NCI-H2081 (cell line): Measurements from ENCODE around the gene ST3GAL4.

ENCODE experiments used
- DNase-seq, 2 experiments: peaks; one replicate each; lab custom pipeline; 2025; lab: John Stamatoyannopoulos, UW

Gene ST3GAL4

GRCh38 chr11:126452241-126453101 lies 97.0 kb downstream of the ST3GAL4 start:
- no peak for DNase-seq

GRCh38 chr11:126456089-126456488 lies 100.6 kb downstream of the ST3GAL4 start:
- no peak for DNase-seq

GRCh38 chr11:126456783-126457542 lies 101.5 kb downstream of the ST3GAL4 start:
- DNase-seq = no peak

GRCh38 chr11:126457817-126458216 lies 102.3 kb downstream of the ST3GAL4 start:
- no peak for DNase-seq

- DNase-seq = no peak
Observed at GRCh38 chr11:126459691-126460281, 104.3 kb downstream of the ST3GAL4 start.

- no peak for DNase-seq
Observed at GRCh38 chr11:126460417-126461095, 105.1 kb downstream of the ST3GAL4 start.

- DNase-seq = no peak
Observed at GRCh38 chr11:126461096-126461440, 105.6 kb downstream of the ST3GAL4 start.

- DNase-seq = no peak
Observed at GRCh38 chr11:126461996-126462395, 106.5 kb downstream of the ST3GAL4 start.

GRCh38 chr11:126462422-126462821 lies 106.9 kb downstream of the ST3GAL4 start:
- no peak for DNase-seq
